Measurements from ENCODE around the gene AARS1. TPM values are rescaled to one million over a fixed set of nuclear protein-coding genes. Genes with fewer than 3 reads are reported as not detected.
A peak's percentile ranks its signal among the peaks of the same experiment; 100 is the strongest.
"Not testable (repeated sequence)": the region's sequence is repeated elsewhere in the genome, so short reads cannot be mapped to it uniquely, and the experiment has no call there.

AARS1 gene
- total and polyA plus RNA-seq, 7 experiments from 2014 or later = 24.2 to 96.7 (median 60.3) TPM

DNA sequence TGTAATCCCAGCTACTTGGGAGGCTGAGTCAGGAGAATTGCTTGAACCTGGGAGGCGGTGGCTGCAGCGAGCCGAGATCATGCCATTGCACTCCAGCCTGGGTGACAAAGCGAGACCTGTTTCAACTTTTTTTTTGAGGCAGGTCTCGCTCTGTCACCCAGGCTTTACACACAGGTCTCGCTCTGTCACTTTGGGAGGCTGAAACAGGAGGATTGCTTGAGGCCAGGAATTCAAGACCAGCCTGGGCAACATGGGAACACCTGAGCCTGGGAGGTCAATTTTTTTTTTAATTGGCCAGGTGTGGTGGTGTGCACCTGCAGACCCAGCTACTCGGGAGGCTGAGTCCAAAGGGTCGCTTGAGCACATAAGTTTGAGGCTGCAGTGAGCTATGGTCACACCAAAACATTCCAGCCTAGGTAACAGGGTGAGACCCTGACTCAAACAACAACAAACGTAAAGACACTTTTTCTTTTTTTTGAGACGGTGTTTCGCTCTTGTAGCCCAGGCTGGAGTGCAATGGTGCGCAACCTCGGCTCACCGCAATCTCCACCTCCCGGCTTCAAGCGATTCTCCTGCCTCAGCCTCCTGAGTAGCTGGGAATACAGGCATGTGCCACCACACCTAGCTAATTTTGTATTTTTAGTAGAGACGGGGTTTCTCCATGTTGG, 1.9 kb downstream of the AARS1 start:
- intact Hi-C loops (cut with micrococcal nuclease) = loop anchor here in 1 of 2 donors (5.0 kb wide), 1 partner anchor 175 kb away; the partner anchor contains the start of gene PDPR

DNA sequence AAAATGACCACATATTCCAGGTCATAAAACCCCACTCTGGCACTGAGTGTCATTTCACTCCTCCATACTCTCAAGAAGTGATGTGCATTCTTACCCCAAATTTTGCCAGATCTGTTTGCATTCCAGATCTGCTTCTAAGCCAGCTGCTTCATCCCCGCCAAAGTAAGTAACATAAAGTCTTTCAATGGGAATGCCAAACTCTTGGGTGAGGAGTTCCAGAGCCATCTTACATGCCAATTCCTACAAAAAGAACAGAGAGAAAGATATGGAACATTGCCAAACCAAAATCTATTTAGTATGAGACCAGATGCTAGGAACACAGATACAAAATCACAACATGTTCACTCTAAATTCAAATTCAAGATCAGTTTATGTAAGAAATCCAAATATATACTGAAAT, 12.9 kb downstream of the AARS1 start:
- Histone ChIP-seq H3K36me3 (ENCODE audit: control insufficient read depth in 2 of 3, insufficient read depth in 3 of 3, low read length in 3 of 3) (peaks cover 16 to 83% (median 18%) of the 10 kb centered on the region in 3 experiments), H3K27ac (ENCODE audit: low read depth, low read length) (no peak overlapping the region), H3K4me3 (ENCODE audit: low read length) (no peak overlapping the region), H3K4me1 (ENCODE audit: control insufficient read depth in 2 of 2, insufficient read depth in 2 of 2, low read length in 2 of 2) (no peaks in the 10 kb centered on the region), H3K9me3 (ENCODE audit: control insufficient read depth in 2 of 3, low read length in 3 of 3) (no peaks in the 10 kb centered on the region), H3K27me3 (ENCODE audit: control insufficient read depth in 2 of 2, insufficient read depth in 2 of 2, low read length in 2 of 2) (no peaks in the 10 kb centered on the region)
- intact Hi-C loops (cut with micrococcal nuclease) = no loop called here
- H3K9me3 Mint-ChIP-seq = no peaks in the 10 kb centered on the region
- H3K27me3 Mint-ChIP-seq = no peaks in the 10 kb centered on the region
- peaks cover 5 to 36% (median 22%) of the 10 kb centered on the region in 5 donors for H3K36me3 Mint-ChIP-seq
- ChIA-PET POLR2A (no interaction called here), CTCF (no interaction called here)
- ATAC-seq (no peak), DNase-seq (no peak)
- no peak overlapping the region for H3K4me3 Mint-ChIP-seq
- H3K4me1 Mint-ChIP-seq = peaks cover 4 to 17% (median 10%) of the 10 kb centered on the region in 7 donors
- H3K27ac Mint-ChIP-seq = peak overlapping the region in 2 of 9 donors; percentile 37 to 75

More for the DNA sequence above, 1.9 kb downstream of the AARS1 start:
- CTCF ChIA-PET; H3K4me1 ChIP-seq (ENCODE audit: control insufficient read depth in 2 of 2, insufficient read depth in 2 of 2, low read length in 2 of 2); H3K4me3 ChIP-seq (ENCODE audit: low read length); H3K27me3 ChIP-seq (ENCODE audit: control insufficient read depth in 2 of 2, insufficient read depth in 2 of 2, low read length in 2 of 2); H3K27me3 Mint-ChIP-seq; H3K9me3 Mint-ChIP-seq; DNase-seq; H3K9me3 ChIP-seq (ENCODE audit: control insufficient read depth in 2 of 3, low read length in 3 of 3); ATAC-seq; H3K36me3 ChIP-seq (ENCODE audit: control insufficient read depth in 2 of 3, insufficient read depth in 3 of 3, low read length in 3 of 3): not testable (repeated sequence)
- POLR2A ChIA-PET = interaction anchor here (2.5 to 3.2 kb wide), 2 partner anchors 12 to 59 kb away, joined by 11 to 53 read pairs; partner anchors contain the start of genes DDX19A and DDX19B
- peaks cover 0 to 16% (median 4%) of the 10 kb centered on the region in 5 donors for H3K36me3 Mint-ChIP-seq
- H3K4me1 Mint-ChIP-seq = peaks cover 11 to 53% (median 42%) of the 10 kb centered on the region in 7 donors
- peak overlapping the region; percentile 2 for H3K27ac ChIP-seq (ENCODE audit: low read depth, low read length)
- H3K4me3 Mint-ChIP-seq = peak overlapping the region; percentile 42 to 100 (median 94)
- H3K27ac Mint-ChIP-seq = peak overlapping the region in 6 of 9 donors; percentile 21 to 98 (median 56)

GRCh38 chr16:70271696-70272095, 17.6 kb downstream of the AARS1 start:
- no peak overlapping the region for H3K4me3 ChIP-seq (ENCODE audit: low read length)
- DNase-seq = no peak
- H3K4me3 Mint-ChIP-seq = no peak overlapping the region
- intact Hi-C loops (cut with micrococcal nuclease) = no loop called here
- peaks cover 6 to 88% (median 27%) of the 10 kb centered on the region in 3 experiments for H3K36me3 ChIP-seq (ENCODE audit: control insufficient read depth in 2 of 3, insufficient read depth in 3 of 3, low read length in 3 of 3)
- no peak overlapping the region for H3K27ac ChIP-seq (ENCODE audit: low read depth, low read length)
- no peaks in the 10 kb centered on the region for H3K9me3 Mint-ChIP-seq
- no peaks in the 10 kb centered on the region for H3K9me3 ChIP-seq (ENCODE audit: control insufficient read depth in 2 of 3, low read length in 3 of 3)
- H3K4me1 ChIP-seq (ENCODE audit: control insufficient read depth in 2 of 2, insufficient read depth in 2 of 2, low read length in 2 of 2) = no peaks in the 10 kb centered on the region
- peaks cover 4 to 50% (median 26%) of the 10 kb centered on the region in 5 donors for H3K36me3 Mint-ChIP-seq
- ChIA-PET CTCF (interaction anchor here (0.5 to 0.6 kb wide), 2 partner anchors 11 to 252 kb away, joined by 3 read pairs; partner anchors contain the start of gene COG4), POLR2A (interaction anchor here (0.6 kb wide), 1 partner anchor 1136 kb away, joined by 3 read pairs; no protein-coding TSS in a partner anchor)
- H3K4me1 Mint-ChIP-seq = peaks cover 4 to 8% (median 5%) of the 10 kb centered on the region in 7 donors
- no peak for ATAC-seq
- H3K27me3 Mint-ChIP-seq = no peaks in the 10 kb centered on the region
- H3K27ac Mint-ChIP-seq = no peak overlapping the region
- H3K27me3 ChIP-seq (ENCODE audit: control insufficient read depth in 2 of 2, insufficient read depth in 2 of 2, low read length in 2 of 2) = no peaks in the 10 kb centered on the region

DNA sequence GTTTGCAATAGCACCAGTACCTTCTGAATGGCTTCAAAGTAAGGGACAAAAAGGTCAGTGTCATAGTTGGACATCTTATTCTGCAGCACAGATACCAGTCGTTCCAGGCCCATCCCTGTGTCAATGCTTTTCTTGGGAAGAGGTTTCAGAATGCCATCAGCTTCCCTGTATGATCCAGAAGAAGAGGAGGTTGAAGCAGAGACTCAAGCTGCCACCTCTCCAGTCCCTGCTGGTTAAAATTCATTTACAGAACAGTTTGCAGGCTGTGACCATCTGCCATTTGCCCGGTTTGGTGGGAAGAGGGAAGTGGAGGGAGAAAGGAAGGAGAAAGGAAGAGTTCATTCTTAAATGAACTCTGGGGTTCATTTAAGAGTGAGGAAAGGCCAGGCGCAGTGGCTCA, 19.1 kb downstream of the AARS1 start:
- Histone ChIP-seq H3K36me3 (ENCODE audit: control insufficient read depth in 2 of 3, insufficient read depth in 3 of 3, low read length in 3 of 3) (peaks cover 3 to 92% (median 27%) of the 10 kb centered on the region in 3 experiments), H3K27ac (ENCODE audit: low read depth, low read length) (no peak overlapping the region), H3K4me1 (ENCODE audit: control insufficient read depth in 2 of 2, insufficient read depth in 2 of 2, low read length in 2 of 2) (no peaks in the 10 kb centered on the region), H3K27me3 (ENCODE audit: control insufficient read depth in 2 of 2, insufficient read depth in 2 of 2, low read length in 2 of 2) (no peaks in the 10 kb centered on the region), H3K9me3 (ENCODE audit: control insufficient read depth in 2 of 3, low read length in 3 of 3) (no peaks in the 10 kb centered on the region), H3K4me3 (ENCODE audit: low read length) (no peak overlapping the region)
- ChIA-PET CTCF (no interaction called here), POLR2A (no interaction called here)
- peaks cover 0 to 50% (median 22%) of the 10 kb centered on the region in 5 donors for H3K36me3 Mint-ChIP-seq
- intact Hi-C loops (cut with micrococcal nuclease) = no loop called here
- ATAC-seq = no peak
- no peak overlapping the region for H3K4me3 Mint-ChIP-seq
- peaks cover 0 to 4% (median 0%) of the 10 kb centered on the region in 7 donors for H3K4me1 Mint-ChIP-seq
- no peak overlapping the region for H3K27ac Mint-ChIP-seq
- H3K27me3 Mint-ChIP-seq = no peaks in the 10 kb centered on the region
- no peak for DNase-seq
- H3K9me3 Mint-ChIP-seq = no peaks in the 10 kb centered on the region

DNA sequence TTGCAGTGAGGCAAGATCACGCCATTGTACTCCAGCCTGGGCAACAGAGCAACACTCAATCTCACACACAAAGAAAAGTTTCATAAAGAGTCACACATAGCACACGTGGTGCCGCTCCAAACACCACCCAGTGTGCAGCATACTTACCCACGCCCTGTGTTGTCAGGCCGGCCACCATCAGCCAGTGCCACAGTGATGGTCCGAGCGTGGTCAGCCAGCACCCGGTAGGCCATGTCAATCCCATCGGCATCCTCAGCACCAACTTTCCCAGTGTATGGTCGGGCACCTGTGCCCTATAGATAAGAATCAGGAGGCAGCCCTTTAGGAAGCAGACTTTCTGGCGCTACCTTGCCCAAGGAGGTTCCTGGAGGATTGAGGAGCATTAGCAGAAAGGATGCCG, 19.8 kb downstream of the AARS1 start:
- Histone ChIP-seq H3K27ac (ENCODE audit: low read depth, low read length) (no peak overlapping the region), H3K36me3 (ENCODE audit: control insufficient read depth in 2 of 3, insufficient read depth in 3 of 3, low read length in 3 of 3) (peaks cover 10 to 94% (median 33%) of the 10 kb centered on the region in 3 experiments), H3K27me3 (ENCODE audit: control insufficient read depth in 2 of 2, insufficient read depth in 2 of 2, low read length in 2 of 2) (no peaks in the 10 kb centered on the region), H3K4me1 (ENCODE audit: control insufficient read depth in 2 of 2, insufficient read depth in 2 of 2, low read length in 2 of 2) (no peaks in the 10 kb centered on the region), H3K4me3 (ENCODE audit: low read length) (no peak overlapping the region), H3K9me3 (ENCODE audit: control insufficient read depth in 2 of 3, low read length in 3 of 3) (no peaks in the 10 kb centered on the region)
- peak overlapping the region in 1 of 9 donors; percentile 72 for H3K27ac Mint-ChIP-seq
- H3K27me3 Mint-ChIP-seq = no peaks in the 10 kb centered on the region
- DNase-seq = no peak
- ChIA-PET POLR2A (no interaction called here), CTCF (no interaction called here)
- no peak for ATAC-seq
- H3K4me1 Mint-ChIP-seq = peaks cover 0 to 4% (median 0%) of the 10 kb centered on the region in 7 donors
- H3K4me3 Mint-ChIP-seq = no peak overlapping the region
- peaks cover 0 to 52% (median 28%) of the 10 kb centered on the region in 5 donors for H3K36me3 Mint-ChIP-seq
- intact Hi-C loops (cut with micrococcal nuclease) = no loop called here
- no peaks in the 10 kb centered on the region for H3K9me3 Mint-ChIP-seq

- H3K4me3 Mint-ChIP-seq; H3K4me1 Mint-ChIP-seq; H3K27ac ChIP-seq (ENCODE audit: low read depth, low read length); intact Hi-C loops (cut with micrococcal nuclease); H3K9me3 Mint-ChIP-seq; POLR2A ChIA-PET; DNase-seq; H3K27ac Mint-ChIP-seq; H3K27me3 Mint-ChIP-seq; ATAC-seq; H3K4me1 ChIP-seq (ENCODE audit: control insufficient read depth in 2 of 2, insufficient read depth in 2 of 2, low read length in 2 of 2); H3K27me3 ChIP-seq (ENCODE audit: control insufficient read depth in 2 of 2, insufficient read depth in 2 of 2, low read length in 2 of 2); H3K4me3 ChIP-seq (ENCODE audit: low read length); H3K9me3 ChIP-seq (ENCODE audit: control insufficient read depth in 2 of 3, low read length in 3 of 3): not testable (repeated sequence)
- peaks cover 11 to 92% (median 37%) of the 10 kb centered on the region in 3 experiments for H3K36me3 ChIP-seq (ENCODE audit: control insufficient read depth in 2 of 3, insufficient read depth in 3 of 3, low read length in 3 of 3)
- H3K36me3 Mint-ChIP-seq = peaks cover 0 to 43% (median 24%) of the 10 kb centered on the region in 5 donors
- CTCF ChIA-PET = interaction anchor here (0.6 to 1.7 kb wide), 3 partner anchors 16 to 600 kb away, joined by 3 read pairs; no protein-coding TSS in a partner anchor
Observed at GRCh38 chr16:70267922-70268321, 21.4 kb downstream of the AARS1 start.

Data from naive thymus-derived CD4-positive, alpha-beta T cell (primary cell).